Measurements from ENCODE around the gene MTA3.

DNA sequence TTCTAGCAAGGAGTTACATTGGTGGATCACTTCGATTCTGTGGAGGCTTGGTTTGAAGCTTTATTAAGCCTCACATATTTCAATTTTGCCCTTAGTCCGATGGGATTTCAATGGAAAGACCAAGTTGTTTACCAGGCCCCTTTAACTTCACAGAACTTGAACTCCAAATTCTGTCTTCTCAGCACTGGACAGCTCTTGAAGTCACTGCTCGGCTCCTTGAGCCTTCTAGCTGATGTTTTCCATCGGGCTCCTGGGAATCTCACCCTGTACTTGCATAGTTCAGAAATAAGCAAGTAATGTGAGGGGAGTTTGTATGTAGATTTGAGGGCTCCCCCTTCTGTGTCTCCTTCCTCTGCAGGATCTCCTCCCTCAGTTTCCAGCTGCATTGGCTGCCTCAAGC, 180.4 kb downstream of the MTA3 start:
- TF ChIP-seq CTCF (IDR thresholded peaks at IDR 0.05; ENCODE audit: insufficient read depth, low read length), result no peak
- no peak for TF ChIP-seq GABPA (IDR thresholded peaks at IDR 0.05; ENCODE audit: low read depth)
